Astrocyte (in vitro differentiated cells and primary cell): ENCODE results near the gene CCDC91. TPM values are rescaled to one million over a fixed set of nuclear protein-coding genes. Genes with fewer than 3 reads are reported as not detected.

ENCODE experiments used
- DNase-seq: peaks from one replicate; pipeline ENCODE4 v3.0.0-alpha.2; 2010; ENCODE audit warnings: low read depth
- FAIRE-seq: peaks from 2 replicates; lab custom pipeline; 2011; peaks lifted over from hg19 to GRCh38; lab: Jason Lieb, UNC
- H2AFZ ChIP-seq: 2 replicates; pipeline ENCODE4 v1.6.0; 2012; ENCODE audit warnings: low read depth, low read length, inconsistent platforms
- H3K27ac ChIP-seq: 2 replicates; pipeline ENCODE4 v1.5.1; 2011; ENCODE audit warnings: low read depth, low read length, inconsistent platforms
- H3K27me3 ChIP-seq: 2 replicates; pipeline ENCODE4 v1.6.0; 2011; ENCODE audit warnings: low read length, inconsistent platforms; ENCODE audit not compliant: insufficient read depth
- H3K36me3 ChIP-seq: 2 replicates; pipeline ENCODE4 v1.5.1; 2011; ENCODE audit warnings: low read length, inconsistent platforms; ENCODE audit not compliant: insufficient read depth
- H3K4me1 ChIP-seq: 2 replicates; pipeline ENCODE4 v1.5.1; 2011; ENCODE audit warnings: low read length, inconsistent platforms; ENCODE audit not compliant: insufficient read depth
- H3K4me2 ChIP-seq: 2 replicates; pipeline ENCODE4 v1.6.0; 2012; ENCODE audit warnings: low read length, inconsistent platforms
- H3K4me3 ChIP-seq: 2 replicates; pipeline ENCODE4 v1.5.1; 2011; ENCODE audit warnings: low read depth, mild to moderate bottlenecking, low read length, inconsistent platforms; ENCODE audit not compliant: insufficient read depth
- H3K79me2 ChIP-seq: 2 replicates; pipeline ENCODE4 v1.6.0; 2012; ENCODE audit warnings: mild to moderate bottlenecking, low read length, inconsistent platforms; ENCODE audit not compliant: insufficient read depth
- H3K9ac ChIP-seq: 2 replicates; pipeline ENCODE4 v1.6.0; 2012; ENCODE audit warnings: mild to moderate bottlenecking, low read length, inconsistent platforms
- H3K9me3 ChIP-seq: 2 replicates; pipeline ENCODE4 v1.5.1; 2012; ENCODE audit warnings: low read depth, mild to moderate bottlenecking, low read length, inconsistent platforms; ENCODE audit not compliant: insufficient read depth
- H4K20me1 ChIP-seq: 2 replicates; pipeline ENCODE4 v1.6.0; 2012; ENCODE audit warnings: low read length, inconsistent platforms; ENCODE audit not compliant: insufficient read depth
- H3K27ac Mint-ChIP-seq: one replicate; pipeline ENCODE4 v1.8.0; 2021; ENCODE audit warnings: mild to moderate bottlenecking, mixed read lengths; ENCODE audit not compliant: unreplicated experiment
- H3K27me3 Mint-ChIP-seq: one replicate; pipeline ENCODE4 v1.8.0; 2021; ENCODE audit warnings: low read depth, mixed read lengths; ENCODE audit not compliant: unreplicated experiment
- H3K36me3 Mint-ChIP-seq: one replicate; pipeline ENCODE4 v1.8.0; 2021; ENCODE audit warnings: low read depth, mixed read lengths; ENCODE audit not compliant: unreplicated experiment
- H3K4me1 Mint-ChIP-seq: one replicate; pipeline ENCODE4 v1.8.0; 2021; ENCODE audit warnings: low read depth, mixed read lengths; ENCODE audit not compliant: unreplicated experiment
- H3K4me3 Mint-ChIP-seq: one replicate; pipeline ENCODE4 v1.8.0; 2021; ENCODE audit warnings: mild to moderate bottlenecking, moderate library complexity, mixed read lengths; ENCODE audit not compliant: unreplicated experiment
- H3K9me3 Mint-ChIP-seq: one replicate; pipeline ENCODE4 v1.8.0; 2021; ENCODE audit warnings: mild to moderate bottlenecking, mixed read lengths; ENCODE audit not compliant: unreplicated experiment
- EZH2 ChIP-seq: IDR thresholded peaks from 2 replicates; pipeline ENCODE4 v1.6.1; 2012; ENCODE audit warnings: mild to moderate bottlenecking, low read length, inconsistent platforms; ENCODE audit not compliant: insufficient read depth
- total RNA-seq: library from RNA; stranded (reverse); gene quantifications from 2 replicates; pipeline ENCODE4 v1.2.1, GENCODE V29; 2021
- TF ChIP-seq, protein P1 (sequence below): IDR thresholded peaks from 2 replicates; pipeline ENCODE4 v1.5.1; 2011; ENCODE audit warnings: low read depth, mild to moderate bottlenecking, inconsistent platforms, low read length, moderate library complexity; ENCODE audit not compliant: insufficient read depth

CCDC91 gene
- total RNA-seq, 1 donor from 2014 or later: 19.3 TPM

- TF ChIP-seq EZH2: no peak
- TF ChIP-seq, protein P1, sequence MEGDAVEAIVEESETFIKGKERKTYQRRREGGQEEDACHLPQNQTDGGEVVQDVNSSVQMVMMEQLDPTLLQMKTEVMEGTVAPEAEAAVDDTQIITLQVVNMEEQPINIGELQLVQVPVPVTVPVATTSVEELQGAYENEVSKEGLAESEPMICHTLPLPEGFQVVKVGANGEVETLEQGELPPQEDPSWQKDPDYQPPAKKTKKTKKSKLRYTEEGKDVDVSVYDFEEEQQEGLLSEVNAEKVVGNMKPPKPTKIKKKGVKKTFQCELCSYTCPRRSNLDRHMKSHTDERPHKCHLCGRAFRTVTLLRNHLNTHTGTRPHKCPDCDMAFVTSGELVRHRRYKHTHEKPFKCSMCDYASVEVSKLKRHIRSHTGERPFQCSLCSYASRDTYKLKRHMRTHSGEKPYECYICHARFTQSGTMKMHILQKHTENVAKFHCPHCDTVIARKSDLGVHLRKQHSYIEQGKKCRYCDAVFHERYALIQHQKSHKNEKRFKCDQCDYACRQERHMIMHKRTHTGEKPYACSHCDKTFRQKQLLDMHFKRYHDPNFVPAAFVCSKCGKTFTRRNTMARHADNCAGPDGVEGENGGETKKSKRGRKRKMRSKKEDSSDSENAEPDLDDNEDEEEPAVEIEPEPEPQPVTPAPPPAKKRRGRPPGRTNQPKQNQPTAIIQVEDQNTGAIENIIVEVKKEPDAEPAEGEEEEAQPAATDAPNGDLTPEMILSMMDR: no peak
- no peaks in the 10 kb centered on the region for H3K79me2 ChIP-seq
- peaks cover 1% of the 10 kb centered on the region for H3K4me1 Mint-ChIP-seq
- peaks cover 7% of the 10 kb centered on the region for H3K4me1 ChIP-seq
- H3K4me3 Mint-ChIP-seq: no peak overlapping the region
- H3K4me3 ChIP-seq: no peak overlapping the region
- no peaks in the 10 kb centered on the region for H4K20me1 ChIP-seq
- no peak overlapping the region for H3K4me2 ChIP-seq
- H3K27me3 ChIP-seq: no peaks in the 10 kb centered on the region
- DNase-seq (peak; percentile 73), FAIRE-seq (no peak)
- no peaks in the 10 kb centered on the region for H3K27me3 Mint-ChIP-seq
- no peak overlapping the region for H2AFZ ChIP-seq
- H3K9me3 ChIP-seq: no peaks in the 10 kb centered on the region
- H3K27ac Mint-ChIP-seq: no peak overlapping the region
- no peak overlapping the region for H3K27ac ChIP-seq
- no peaks in the 10 kb centered on the region for H3K9me3 Mint-ChIP-seq
- no peak overlapping the region for H3K9ac ChIP-seq
- H3K36me3 Mint-ChIP-seq: peaks cover 2% of the 10 kb centered on the region
- no peaks in the 10 kb centered on the region for H3K36me3 ChIP-seq
These were observed 378.4 kb downstream of the CCDC91 start for GRCh38 chr12:28568704-28569103.

- peak overlapping the region; percentile 27 for H3K4me2 ChIP-seq
- FAIRE-seq: peak; percentile 91
These were observed 379.6 kb downstream of the CCDC91 start for GRCh38 chr12:28569698-28570411.

More at GRCh38 chr12:28569698-28570411, 379.6 kb downstream of the CCDC91 start:
- H3K36me3 ChIP-seq: no peaks in the 10 kb centered on the region
- no peak overlapping the region for H3K4me3 Mint-ChIP-seq
- no peak overlapping the region for H3K9ac ChIP-seq
- TF ChIP-seq, protein P1: no peak
- no peak for TF ChIP-seq EZH2
- peak; percentile 94 for DNase-seq
- H3K27ac ChIP-seq: peak overlapping the region; percentile 20
- H3K27me3 ChIP-seq: no peaks in the 10 kb centered on the region
- H3K27ac Mint-ChIP-seq: no peak overlapping the region
- H3K27me3 Mint-ChIP-seq: no peaks in the 10 kb centered on the region
- H3K4me1 ChIP-seq: peaks cover 7% of the 10 kb centered on the region
- no peaks in the 10 kb centered on the region for H3K9me3 ChIP-seq
- peaks cover 2% of the 10 kb centered on the region for H3K36me3 Mint-ChIP-seq
- H3K4me1 Mint-ChIP-seq: peaks cover 1% of the 10 kb centered on the region
- H2AFZ ChIP-seq: no peak overlapping the region
- H3K9me3 Mint-ChIP-seq: no peaks in the 10 kb centered on the region
- no peak overlapping the region for H3K4me3 ChIP-seq
- H3K79me2 ChIP-seq: no peaks in the 10 kb centered on the region
- H4K20me1 ChIP-seq: no peaks in the 10 kb centered on the region
